Astrocyte of the spinal cord (primary cell): ENCODE results near the gene TGM2.

Source experiments
- DNase-seq: peaks from one replicate; pipeline ENCODE4 v3.0.0; 2011; ENCODE audit warnings: low read depth, low spot score
- H3K4me3 ChIP-seq: 2 replicates; pipeline ENCODE4 v1.5.1; 2011; ENCODE audit warnings: low read depth, mild to moderate bottlenecking, low read length, moderate library complexity
- CTCF ChIP-seq: IDR thresholded peaks from 2 replicates; pipeline ENCODE4 v1.5.1; 2012; ENCODE audit warnings: low read depth, mild to moderate bottlenecking, low read length, inconsistent platforms
- in situ Hi-C: cut with HindIII; loops from 2 replicates; pipeline ENCODE4 v1.10.0; 2017; ENCODE audit warnings: low sequenced_read_pairs

TGM2 gene

GRCh38 chr20:38159957-38160756, 4.9 kb downstream of the TGM2 start:
- TF ChIP-seq CTCF, result no peak
- H3K4me3 ChIP-seq, result no peak overlapping the region
- in situ Hi-C loops, result no loop called here
- DNase-seq, result no peak

GRCh38 chr20:38159566-38159956, 5.5 kb downstream of the TGM2 start:
- no peak overlapping the region for H3K4me3 ChIP-seq
- in situ Hi-C loops, result no loop called here
- DNase-seq, result no peak
- TF ChIP-seq CTCF, result no peak

- in situ Hi-C loops, result no loop called here
- no peak overlapping the region for H3K4me3 ChIP-seq
- DNase-seq, result no peak
- no peak for TF ChIP-seq CTCF
These were observed 6.2 kb downstream of the TGM2 start for GRCh38 chr20:38158701-38159351.

- DNase-seq, result no peak
- no peak for TF ChIP-seq CTCF
- in situ Hi-C loops, result no loop called here
- H3K4me3 ChIP-seq, result no peak overlapping the region
These were observed 7.2 kb downstream of the TGM2 start for GRCh38 chr20:38157635-38158495.

GRCh38 chr20:38156888-38157634, 8.0 kb downstream of the TGM2 start:
- in situ Hi-C loops, result no loop called here
- DNase-seq, result peak; percentile 39
- H3K4me3 ChIP-seq, result no peak overlapping the region
- TF ChIP-seq CTCF, result no peak

GRCh38 chr20:38156280-38156679, 8.8 kb downstream of the TGM2 start:
- no peak for TF ChIP-seq CTCF
- DNase-seq, result no peak
- no peak overlapping the region for H3K4me3 ChIP-seq
- in situ Hi-C loops, result no loop called here
